ENCODE results near the gene NACC2.

GRCh38 chr9:136009516-136009915 is 85.6 kb downstream of the NACC2 start:
- TF ChIP-seq CTCF (IDR thresholded peaks at IDR 0.05 in 8 of 11, conservative IDR thresholded peaks at IDR 0.05 in 3 of 11): no peak
- peak in 1 of 3 donors; percentile 5 for TF ChIP-seq POLR2AphosphoS5 (IDR thresholded peaks at IDR 0.05)
- TF ChIP-seq POLR2A (IDR thresholded peaks at IDR 0.05): no peak
